HG03575 (cell line): ENCODE results near the gene MOB2.

ENCODE experiments used
- ATAC-seq: cut with Tn5 transposase; IDR thresholded peaks from one replicate; pipeline ENCODE4 v1.9.1; 2021; ENCODE audit not compliant: unreplicated experiment, insufficient number of reproducible peaks, low FRiP score; ENCODE audit errors: extremely low read depth

The MOB2 gene

GRCh38 chr11:1486054-1486825, at the start of gene MOB2:
MOB2 (minus strand) TSS chr11:1486779; CDS start chr11:1486556, 223 bp downstream.
- ATAC-seq = no peak

- no peak for ATAC-seq
These were observed 48.1 kb upstream of the MOB2 start for GRCh38 chr11:1534682-1535081.

GRCh38 chr11:1534171-1534570, 47.6 kb upstream of the MOB2 start:
- ATAC-seq = no peak

GRCh38 chr11:1533342-1533725, 46.8 kb upstream of the MOB2 start:
- no peak for ATAC-seq

GRCh38 chr11:1532606-1533341, 46.2 kb upstream of the MOB2 start:
- no peak for ATAC-seq

- ATAC-seq = no peak
These were observed 45.5 kb upstream of the MOB2 start for GRCh38 chr11:1532014-1532586.

- no peak for ATAC-seq
These were observed 45.0 kb upstream of the MOB2 start for GRCh38 chr11:1531449-1532013.

- no peak for ATAC-seq
These were observed 44.3 kb upstream of the MOB2 start for GRCh38 chr11:1530686-1531448.

GRCh38 chr11:1529774-1530173, 43.2 kb upstream of the MOB2 start:
- no peak for ATAC-seq

- no peak for ATAC-seq
These were observed 42.7 kb upstream of the MOB2 start for GRCh38 chr11:1529286-1529685.

- ATAC-seq = no peak
These were observed 42.1 kb upstream of the MOB2 start for GRCh38 chr11:1528710-1529109.

- no peak for ATAC-seq
These were observed 40.2 kb upstream of the MOB2 start for GRCh38 chr11:1526785-1527184.

- no peak for ATAC-seq
These were observed 37.2 kb upstream of the MOB2 start for GRCh38 chr11:1523779-1524178.

GRCh38 chr11:1523077-1523476, 36.5 kb upstream of the MOB2 start:
- ATAC-seq = no peak

GRCh38 chr11:1522081-1522424, 35.5 kb upstream of the MOB2 start:
- no peak for ATAC-seq

GRCh38 chr11:1521382-1522080, 35.0 kb upstream of the MOB2 start:
- peak; percentile 70 for ATAC-seq

GRCh38 chr11:1520663-1521267, 34.2 kb upstream of the MOB2 start:
- no peak for ATAC-seq

GRCh38 chr11:1520209-1520662, 33.7 kb upstream of the MOB2 start:
- ATAC-seq = no peak
